HG03060 (cell line): ENCODE results near the gene SYT5.
"Not testable (repeated sequence)": the region's sequence is repeated elsewhere in the genome, so short reads cannot be mapped to it uniquely, and the experiment has no call there.

Experiments used
- ATAC-seq: cut with Tn5 transposase; IDR thresholded peaks from one replicate; pipeline ENCODE4 v1.9.1; 2021; ENCODE audit warnings: low read depth, moderate number of reproducible peaks; ENCODE audit not compliant: unreplicated experiment

The SYT5 gene

GRCh38 chr19:55208880-55209692, 29.0 kb upstream of the SYT5 start, which contains the start of gene PTPRH:
PTPRH (minus strand) TSS chr19:55209501; CDS start chr19:55209433, 68 bp downstream.
- no peak for ATAC-seq

- no peak for ATAC-seq
Measured at GRCh38 chr19:55206664-55207500, 26.8 kb upstream of the SYT5 start.

GRCh38 chr19:55202199-55202598, 22.1 kb upstream of the SYT5 start:
- not testable (repeated sequence) for ATAC-seq

GRCh38 chr19:55199620-55200204, 19.6 kb upstream of the SYT5 start:
- no peak for ATAC-seq

GRCh38 chr19:55198651-55199050, 18.6 kb upstream of the SYT5 start:
- no peak for ATAC-seq

- ATAC-seq: no peak
Measured at GRCh38 chr19:55197528-55197927, 17.4 kb upstream of the SYT5 start.

- ATAC-seq: no peak
Measured at GRCh38 chr19:55196803-55197202, 16.7 kb upstream of the SYT5 start.

GRCh38 chr19:55193481-55193880, 13.4 kb upstream of the SYT5 start:
- no peak for ATAC-seq

GRCh38 chr19:55189403-55189835, 9.3 kb upstream of the SYT5 start:
- ATAC-seq: no peak

- no peak for ATAC-seq
Measured at GRCh38 chr19:55188625-55189024, 8.5 kb upstream of the SYT5 start.

DNA sequence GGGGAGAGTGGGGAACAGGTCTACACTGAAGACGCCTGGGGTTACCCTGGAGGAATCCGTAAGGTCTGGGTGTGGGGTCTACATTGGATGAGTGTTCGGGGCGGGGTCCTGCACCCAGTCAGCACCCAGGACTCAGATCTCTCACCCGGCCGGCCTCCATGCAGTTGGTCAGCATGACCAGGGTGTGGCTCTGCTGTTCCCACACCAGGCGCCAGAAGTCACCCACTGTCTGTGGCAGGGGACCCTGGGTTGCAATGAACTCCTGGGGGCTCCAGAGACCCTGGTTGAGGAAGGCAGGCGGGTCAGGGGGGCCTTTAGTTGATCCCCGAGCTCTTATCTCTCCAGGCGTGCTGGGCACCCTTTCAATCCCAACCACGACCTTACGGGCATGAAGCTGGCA, 6.0 kb upstream of the SYT5 start:
- ATAC-seq: no peak

- ATAC-seq: no peak
Measured at GRCh38 chr19:55181740-55182139, 1.7 kb upstream of the SYT5 start.

DNA sequence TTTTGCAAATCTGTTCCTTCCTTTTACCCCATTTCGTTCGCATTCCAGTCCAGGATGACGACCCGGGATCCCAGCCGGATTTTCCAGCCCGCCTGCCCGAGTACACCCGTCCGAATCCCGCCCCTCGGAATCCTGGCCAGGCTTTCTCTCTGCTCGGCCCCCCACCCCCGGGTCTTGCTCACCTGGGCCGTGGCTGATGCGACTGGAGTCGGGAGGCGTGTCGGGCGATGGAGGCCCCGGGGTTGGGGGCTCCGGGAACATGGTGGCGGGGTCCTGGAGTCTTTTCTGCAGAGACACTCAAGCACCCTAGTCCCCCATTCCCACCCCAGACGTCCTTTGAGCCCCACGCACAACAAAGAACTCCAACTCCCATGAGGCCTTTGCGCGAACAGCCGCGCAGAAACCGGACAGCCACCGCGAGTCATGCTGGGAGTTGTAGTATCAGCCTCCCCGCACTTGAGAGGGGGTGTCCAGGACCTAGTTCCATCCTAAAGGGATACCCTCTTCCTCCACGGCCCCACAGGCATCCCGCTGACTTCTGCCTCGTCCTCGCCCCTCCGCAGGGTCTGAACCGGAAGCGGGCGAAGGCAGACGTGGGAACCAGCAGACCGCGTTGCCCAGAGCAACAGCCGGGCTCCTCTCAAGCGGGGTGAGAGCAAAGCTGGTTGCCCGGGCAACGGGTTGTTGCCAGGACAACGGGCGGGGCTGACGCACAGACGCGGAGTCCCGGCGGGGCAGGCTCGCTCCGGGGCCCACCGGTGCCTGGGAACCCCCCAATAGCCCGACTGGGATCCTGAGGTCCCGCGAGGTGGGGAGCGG, 1.1 kb downstream of the SYT5 start:
- ATAC-seq: peak; percentile 51

- ATAC-seq: no peak
Measured at GRCh38 chr19:55176076-55176475, 4.0 kb downstream of the SYT5 start.

DNA sequence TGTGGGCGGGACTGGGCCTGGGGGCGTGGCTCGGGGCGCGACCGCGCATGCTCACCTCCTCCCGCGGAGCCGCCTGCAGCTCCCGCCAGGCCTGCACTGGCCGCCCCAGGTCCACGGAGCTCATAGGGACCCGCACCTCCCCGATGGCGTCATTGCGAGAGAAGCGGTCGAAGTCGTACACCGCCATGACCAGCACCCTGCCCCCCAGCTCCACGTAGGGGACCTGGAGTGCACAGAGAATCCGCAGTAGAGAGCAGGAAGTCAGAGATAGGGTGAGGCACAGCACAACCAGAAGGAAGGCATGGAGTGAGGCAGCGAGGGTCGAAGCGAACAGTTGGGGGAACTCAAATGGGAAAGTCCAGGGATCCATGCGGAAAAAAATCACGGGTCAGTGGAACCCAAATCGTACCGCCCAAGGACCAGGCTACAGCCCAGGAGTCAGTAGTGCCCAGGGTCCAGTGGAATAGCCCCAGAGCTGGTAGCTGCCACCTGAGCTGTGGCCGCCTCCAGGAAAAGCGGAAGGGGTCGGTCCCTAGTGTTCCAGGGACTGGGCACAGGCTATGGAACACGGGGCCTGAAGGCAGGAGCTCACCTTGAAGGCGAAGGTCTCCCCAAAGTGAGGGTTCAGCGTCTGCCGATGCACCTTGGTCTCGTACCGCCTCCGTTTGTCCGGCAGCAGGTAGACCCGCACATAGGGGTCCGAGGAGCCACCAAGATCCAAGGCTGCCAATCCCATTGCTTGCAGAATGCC, 4.8 kb downstream of the SYT5 start:
- no peak for ATAC-seq

GRCh38 chr19:55174425-55175116, 5.5 kb downstream of the SYT5 start:
- no peak for ATAC-seq

GRCh38 chr19:55173714-55174409, 6.2 kb downstream of the SYT5 start:
- ATAC-seq: no peak

GRCh38 chr19:55173186-55173713, 6.8 kb downstream of the SYT5 start:
- no peak for ATAC-seq
